ES-I3 (cell line): ENCODE results near the gene SUSD1.

ENCODE experiments used
- H3K36me3 ChIP-seq: 2 replicates; pipeline ENCODE4 v1.6.1; 2013; ENCODE audit warnings: mild to moderate bottlenecking, low read length, control low read depth, moderate library complexity; ENCODE audit not compliant: insufficient read depth
- H3K4me1 ChIP-seq: 2 replicates; pipeline ENCODE4 v1.6.1; 2013; ENCODE audit warnings: mild to moderate bottlenecking, control low read depth, low read length; ENCODE audit not compliant: insufficient read depth
- H3K9ac ChIP-seq: 2 replicates; pipeline ENCODE4 v1.6.1; 2013; ENCODE audit warnings: low read depth, mild to moderate bottlenecking, low read length, moderate library complexity
- H3K9me3 ChIP-seq: 2 replicates; pipeline ENCODE4 v1.6.1; 2013; ENCODE audit warnings: mild to moderate bottlenecking, low read length, moderate library complexity; ENCODE audit not compliant: control insufficient read depth, insufficient read depth

SUSD1 gene

GRCh38 chr9:112012026-112012902 is 162.8 kb downstream of the SUSD1 start:
- Histone ChIP-seq H3K9me3 (no peaks in the 10 kb centered on the region), H3K36me3 (no peaks in the 10 kb centered on the region), H3K9ac (no peak overlapping the region), H3K4me1 (no peaks in the 10 kb centered on the region)

- H3K36me3 ChIP-seq, result no peaks in the 10 kb centered on the region
- no peaks in the 10 kb centered on the region for H3K9me3 ChIP-seq
- H3K9ac ChIP-seq, result no peak overlapping the region
- peaks cover 4% of the 10 kb centered on the region; the same call in 1 of the 2 replicates for H3K4me1 ChIP-seq
These were observed 164.0 kb downstream of the SUSD1 start for GRCh38 chr9:112011051-112011620.

- Histone ChIP-seq H3K36me3 (no peaks in the 10 kb centered on the region), H3K9me3 (no peaks in the 10 kb centered on the region), H3K9ac (no peak overlapping the region), H3K4me1 (peaks cover 4% of the 10 kb centered on the region; the same call in 1 of the 2 replicates)
These were observed 164.6 kb downstream of the SUSD1 start for GRCh38 chr9:112010537-112010936.

- H3K36me3 ChIP-seq, result no peaks in the 10 kb centered on the region
- H3K9ac ChIP-seq, result no peak overlapping the region
- H3K4me1 ChIP-seq, result peaks cover 4% of the 10 kb centered on the region; the same call in 1 of the 2 replicates
- H3K9me3 ChIP-seq, result no peaks in the 10 kb centered on the region
These were observed 165.4 kb downstream of the SUSD1 start for GRCh38 chr9:112009656-112010055.

- no peaks in the 10 kb centered on the region for H3K36me3 ChIP-seq
- H3K9ac ChIP-seq, result no peak overlapping the region
- peaks cover 4% of the 10 kb centered on the region; the same call in 1 of the 2 replicates for H3K4me1 ChIP-seq
- no peaks in the 10 kb centered on the region for H3K9me3 ChIP-seq
These were observed 167.4 kb downstream of the SUSD1 start for GRCh38 chr9:112007575-112008240.

- H3K9me3 ChIP-seq, result no peaks in the 10 kb centered on the region
- H3K4me1 ChIP-seq, result peaks cover 4% of the 10 kb centered on the region; the same call in 1 of the 2 replicates
- no peak overlapping the region for H3K9ac ChIP-seq
- H3K36me3 ChIP-seq, result no peaks in the 10 kb centered on the region
These were observed 168.6 kb downstream of the SUSD1 start for GRCh38 chr9:112006361-112007020.

- H3K4me1 ChIP-seq, result peaks cover 4% of the 10 kb centered on the region; the same call in 1 of the 2 replicates
- no peaks in the 10 kb centered on the region for H3K36me3 ChIP-seq
- H3K9ac ChIP-seq, result no peak overlapping the region
- H3K9me3 ChIP-seq, result no peaks in the 10 kb centered on the region
These were observed 169.2 kb downstream of the SUSD1 start for GRCh38 chr9:112005939-112006338.

GRCh38 chr9:112003538-112003937 is 171.6 kb downstream of the SUSD1 start:
- Histone ChIP-seq H3K9ac (no peak overlapping the region), H3K4me1 (peaks cover 4% of the 10 kb centered on the region; the same call in 1 of the 2 replicates), H3K36me3 (no peaks in the 10 kb centered on the region), H3K9me3 (no peaks in the 10 kb centered on the region)

- Histone ChIP-seq H3K9me3 (no peaks in the 10 kb centered on the region), H3K36me3 (no peaks in the 10 kb centered on the region), H3K9ac (no peak overlapping the region), H3K4me1 (peaks cover 4% of the 10 kb centered on the region; the same call in 1 of the 2 replicates)
These were observed 172.1 kb downstream of the SUSD1 start for GRCh38 chr9:112002847-112003457.

- Histone ChIP-seq H3K9ac (no peak overlapping the region), H3K36me3 (no peaks in the 10 kb centered on the region), H3K9me3 (no peaks in the 10 kb centered on the region), H3K4me1 (peaks cover 4% of the 10 kb centered on the region; the same call in 1 of the 2 replicates)
These were observed 172.8 kb downstream of the SUSD1 start for GRCh38 chr9:112002131-112002846.

- no peaks in the 10 kb centered on the region for H3K36me3 ChIP-seq
- no peak overlapping the region for H3K9ac ChIP-seq
- no peaks in the 10 kb centered on the region for H3K9me3 ChIP-seq
- H3K4me1 ChIP-seq, result no peaks in the 10 kb centered on the region
These were observed 174.4 kb downstream of the SUSD1 start for GRCh38 chr9:112000743-112001142.

GRCh38 chr9:111999319-111999718 is 175.8 kb downstream of the SUSD1 start:
- no peaks in the 10 kb centered on the region for H3K9me3 ChIP-seq
- H3K4me1 ChIP-seq, result no peaks in the 10 kb centered on the region
- no peak overlapping the region for H3K9ac ChIP-seq
- no peaks in the 10 kb centered on the region for H3K36me3 ChIP-seq

GRCh38 chr9:111997831-111998230 is 177.3 kb downstream of the SUSD1 start:
- H3K36me3 ChIP-seq, result no peaks in the 10 kb centered on the region
- no peaks in the 10 kb centered on the region for H3K4me1 ChIP-seq
- H3K9ac ChIP-seq, result no peak overlapping the region
- H3K9me3 ChIP-seq, result no peaks in the 10 kb centered on the region
